Measurements from ENCODE around the gene KRTAP10-3. TPM values are rescaled to one million over a fixed set of nuclear protein-coding genes. Genes with fewer than 3 reads are reported as not detected.

The KRTAP10-3 gene
- total RNA-seq, 2 donors from 2014 or later = not detected

DNA sequence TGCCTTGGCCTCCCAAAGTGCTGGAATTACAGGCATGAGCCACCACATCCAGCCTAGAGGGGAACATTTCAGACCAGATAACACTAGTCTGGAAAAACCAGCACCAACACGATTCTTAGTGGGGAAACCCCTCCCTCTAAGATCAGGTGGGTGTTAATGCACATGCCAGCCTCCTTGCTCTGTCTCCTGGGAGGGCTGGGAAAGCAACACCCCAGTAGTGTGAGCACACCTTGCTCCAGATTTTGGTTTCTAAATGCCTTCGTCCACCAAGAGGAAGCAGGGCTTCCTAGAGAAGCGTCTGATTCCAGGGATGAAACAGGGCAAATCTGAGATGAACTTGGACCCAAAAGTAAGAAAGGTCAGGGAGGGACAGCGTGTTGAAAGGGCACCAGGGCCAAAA is 12.7 kb upstream of the KRTAP10-3 start:
- intact Hi-C loops (cut with DNase I) = no loop called here
- H3K27ac ChIP-seq = no peak overlapping the region
- DNase-seq (no peak), ATAC-seq (no peak)
- no peaks in the 10 kb centered on the region for H3K36me3 ChIP-seq (replicated peaks in 1 of 2; ENCODE audit: insufficient read depth in 1 of 2, low read depth in 2 of 2)
- H3K4me3 ChIP-seq = no peak overlapping the region
- no peaks in the 10 kb centered on the region for H3K9me3 ChIP-seq
- 64 to 66% methylated on average over 3 to 4 of the region's 4 CpGs for WGBS, 2 donors
- TF ChIP-seq POLR2A (IDR thresholded peaks at IDR 0.05) = no peak
- TF ChIP-seq, protein P1, sequence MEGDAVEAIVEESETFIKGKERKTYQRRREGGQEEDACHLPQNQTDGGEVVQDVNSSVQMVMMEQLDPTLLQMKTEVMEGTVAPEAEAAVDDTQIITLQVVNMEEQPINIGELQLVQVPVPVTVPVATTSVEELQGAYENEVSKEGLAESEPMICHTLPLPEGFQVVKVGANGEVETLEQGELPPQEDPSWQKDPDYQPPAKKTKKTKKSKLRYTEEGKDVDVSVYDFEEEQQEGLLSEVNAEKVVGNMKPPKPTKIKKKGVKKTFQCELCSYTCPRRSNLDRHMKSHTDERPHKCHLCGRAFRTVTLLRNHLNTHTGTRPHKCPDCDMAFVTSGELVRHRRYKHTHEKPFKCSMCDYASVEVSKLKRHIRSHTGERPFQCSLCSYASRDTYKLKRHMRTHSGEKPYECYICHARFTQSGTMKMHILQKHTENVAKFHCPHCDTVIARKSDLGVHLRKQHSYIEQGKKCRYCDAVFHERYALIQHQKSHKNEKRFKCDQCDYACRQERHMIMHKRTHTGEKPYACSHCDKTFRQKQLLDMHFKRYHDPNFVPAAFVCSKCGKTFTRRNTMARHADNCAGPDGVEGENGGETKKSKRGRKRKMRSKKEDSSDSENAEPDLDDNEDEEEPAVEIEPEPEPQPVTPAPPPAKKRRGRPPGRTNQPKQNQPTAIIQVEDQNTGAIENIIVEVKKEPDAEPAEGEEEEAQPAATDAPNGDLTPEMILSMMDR (IDR thresholded peaks at IDR 0.05) = no peak
- peaks cover 0 to 4% of the 10 kb centered on the region in 2 donors for H3K27me3 ChIP-seq
- no peaks in the 10 kb centered on the region for H3K4me1 ChIP-seq

DNA sequence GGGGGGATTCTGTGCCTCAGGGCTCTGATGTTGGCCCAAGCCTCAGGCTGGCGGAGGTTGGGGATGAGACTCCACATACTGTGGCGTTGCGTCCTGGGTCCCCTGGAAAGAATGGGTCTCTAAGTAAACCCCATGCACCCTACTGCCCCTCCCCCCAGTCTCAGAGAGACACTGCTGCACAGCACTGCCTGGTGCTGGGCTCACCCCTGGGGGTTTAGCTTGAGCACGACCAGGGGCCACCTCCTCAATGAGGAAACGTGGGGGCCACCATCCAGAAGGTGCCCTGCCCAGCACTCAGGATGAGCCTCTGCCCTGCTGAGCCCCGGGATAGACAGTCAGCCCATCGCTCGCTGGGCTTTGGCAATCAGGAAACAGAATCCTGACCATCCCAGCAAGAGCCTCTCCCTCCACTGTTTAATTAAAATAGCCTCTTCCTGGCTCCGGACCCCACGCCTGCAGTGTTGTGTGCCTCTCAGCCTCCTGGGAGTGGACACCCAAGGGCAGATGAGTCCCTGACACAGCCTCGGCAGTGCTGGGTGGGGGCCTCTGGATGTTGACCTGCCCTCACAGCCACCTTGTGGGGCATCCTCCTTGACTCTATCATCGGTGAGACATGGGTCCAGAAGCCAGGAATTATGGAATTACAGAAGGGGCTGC is 11.4 kb upstream of the KRTAP10-3 start:
- no peak for DNase-seq
- Histone ChIP-seq H3K4me1 (no peaks in the 10 kb centered on the region), H3K36me3 (replicated peaks in 1 of 2; ENCODE audit: insufficient read depth in 1 of 2, low read depth in 2 of 2) (no peaks in the 10 kb centered on the region), H3K27ac (no peak overlapping the region), H3K4me3 (no peak overlapping the region), H3K27me3 (peaks cover 0 to 4% of the 10 kb centered on the region in 2 donors), H3K9me3 (no peaks in the 10 kb centered on the region)
- WGBS, 2 donors = 71 to 75% methylated on average over 12 of the region's 12 CpGs
- intact Hi-C loops (cut with DNase I) = no loop called here
- TF ChIP-seq, protein P1 (IDR thresholded peaks at IDR 0.05) = no peak
- TF ChIP-seq POLR2A (IDR thresholded peaks at IDR 0.05) = no peak
- no peak for ATAC-seq

DNA sequence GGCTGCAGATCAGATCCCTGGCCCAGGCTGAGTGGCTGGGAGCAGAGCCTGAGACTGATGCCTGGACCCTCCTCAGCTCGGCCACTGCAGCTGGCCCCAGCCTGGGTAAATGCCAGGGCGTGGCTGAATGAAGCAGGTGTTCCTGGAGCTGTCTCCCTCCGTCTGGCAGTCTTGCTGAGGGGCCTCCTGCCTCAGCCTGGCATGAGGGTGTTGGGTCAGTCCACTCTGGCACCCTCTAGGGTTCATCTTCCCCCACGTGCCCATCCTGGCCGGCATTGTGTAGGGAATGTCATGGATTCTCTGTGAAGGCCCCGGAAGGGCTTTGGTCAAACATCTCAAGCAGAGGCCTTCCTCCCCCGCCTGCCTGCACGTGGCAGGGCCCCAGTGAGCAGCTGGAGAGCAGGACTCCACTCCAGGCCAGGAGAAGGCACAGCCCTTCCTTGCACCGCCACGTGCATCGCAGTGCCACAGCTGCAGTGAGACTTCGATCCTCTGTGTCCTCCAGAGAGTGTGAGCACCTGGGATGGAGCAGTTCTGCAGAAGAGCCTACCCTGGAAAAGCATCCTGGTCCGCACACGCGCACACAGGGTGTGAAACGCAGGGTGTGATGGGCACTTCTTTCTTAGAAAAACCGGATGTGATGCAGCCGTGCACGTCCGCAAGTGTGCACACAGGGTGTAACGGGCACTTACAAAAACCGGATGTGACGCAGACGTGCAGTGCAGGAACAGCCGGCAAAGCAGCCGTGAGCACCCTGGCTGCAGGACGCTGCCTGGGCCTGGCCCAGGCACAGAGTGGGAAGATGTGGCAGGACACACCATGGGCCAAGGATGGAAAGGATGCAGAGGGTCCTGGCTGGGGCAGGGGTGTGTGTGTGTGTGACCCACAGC is 10.3 kb upstream of the KRTAP10-3 start:
- Histone ChIP-seq H3K4me1 (no peaks in the 10 kb centered on the region), H3K9me3 (no peaks in the 10 kb centered on the region), H3K27ac (no peak overlapping the region), H3K27me3 (no peaks in the 10 kb centered on the region), H3K36me3 (replicated peaks in 1 of 2; ENCODE audit: insufficient read depth in 1 of 2, low read depth in 2 of 2) (no peaks in the 10 kb centered on the region), H3K4me3 (no peak overlapping the region)
- intact Hi-C loops (cut with DNase I) = no loop called here
- no peak for DNase-seq
- no peak for TF ChIP-seq POLR2A (IDR thresholded peaks at IDR 0.05)
- TF ChIP-seq, protein P1 (IDR thresholded peaks at IDR 0.05) = no peak
- no peak for ATAC-seq
- WGBS, 2 donors = 62 to 67% methylated on average over 12 to 27 of the region's 27 CpGs

DNA sequence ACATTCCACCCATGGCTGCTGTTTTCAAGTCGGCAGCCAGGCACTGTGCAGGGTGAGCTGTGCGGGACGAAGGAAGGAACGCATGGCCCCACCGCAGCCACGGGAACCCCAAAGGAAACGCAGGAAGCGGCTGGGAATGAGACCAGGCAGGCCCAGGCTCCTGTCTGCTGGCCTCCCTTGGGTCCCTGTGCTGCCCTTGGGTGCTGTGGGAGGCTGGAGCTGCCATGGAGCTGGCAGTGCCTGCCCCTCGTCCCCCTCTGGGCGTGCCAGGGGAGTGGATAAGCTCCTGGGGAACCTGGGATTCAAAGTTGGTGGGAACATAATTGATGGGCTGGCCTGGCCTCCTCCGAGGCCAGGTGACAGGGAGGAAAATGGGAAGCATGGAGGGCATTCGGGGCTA is 9.7 kb upstream of the KRTAP10-3 start:
- WGBS, 2 donors = 44 to 75% methylated on average over 2 to 6 of the region's 12 CpGs
- Histone ChIP-seq H3K4me3 (no peak overlapping the region), H3K27me3 (no peaks in the 10 kb centered on the region), H3K36me3 (replicated peaks in 1 of 2; ENCODE audit: insufficient read depth in 1 of 2, low read depth in 2 of 2) (no peaks in the 10 kb centered on the region), H3K27ac (no peak overlapping the region), H3K4me1 (no peaks in the 10 kb centered on the region), H3K9me3 (no peaks in the 10 kb centered on the region)
- no peak for DNase-seq
- no peak for ATAC-seq
- intact Hi-C loops (cut with DNase I) = no loop called here
- TF ChIP-seq, protein P1 (IDR thresholded peaks at IDR 0.05) = no peak
- TF ChIP-seq POLR2A (IDR thresholded peaks at IDR 0.05) = no peak

Data from body of pancreas (tissue), 4 donors.